GM12875 (cell line): ENCODE results near the gene MYH14.
"Not testable (repeated sequence)": the region's sequence is repeated elsewhere in the genome, so short reads cannot be mapped to it uniquely, and the experiment has no call there.

Source experiments
- H3K4me3 ChIP-seq: one replicate; pipeline ENCODE4 v1.5.1; 2011; ENCODE audit warnings: low read depth, low read length, control low read depth
- CTCF ChIP-seq: IDR thresholded peaks from 2 replicates; pipeline ENCODE4 v1.5.1; 2011; ENCODE audit warnings: low read depth, mild to moderate bottlenecking, control low read depth, inconsistent platforms, low read length, moderate library complexity, borderline replicate concordance; ENCODE audit not compliant: insufficient read depth

MYH14 gene

GRCh38 chr19:50232600-50232999, 29.2 kb downstream of the MYH14 start:
- H3K4me3 ChIP-seq = no peak overlapping the region
- no peak for TF ChIP-seq CTCF

GRCh38 chr19:50233308-50233910, 30.0 kb downstream of the MYH14 start:
- TF ChIP-seq CTCF = no peak
- no peak overlapping the region for H3K4me3 ChIP-seq

- H3K4me3 ChIP-seq = not testable (repeated sequence)
Measured at GRCh38 chr19:50237493-50237892, 34.1 kb downstream of the MYH14 start.

- no peak for TF ChIP-seq CTCF
- no peak overlapping the region for H3K4me3 ChIP-seq
Measured at GRCh38 chr19:50238043-50238442, 34.6 kb downstream of the MYH14 start.

GRCh38 chr19:50239921-50240590, 36.6 kb downstream of the MYH14 start:
- no peak for TF ChIP-seq CTCF
- H3K4me3 ChIP-seq = no peak overlapping the region

- TF ChIP-seq CTCF = no peak
- no peak overlapping the region for H3K4me3 ChIP-seq
Measured at GRCh38 chr19:50242581-50242980, 39.2 kb downstream of the MYH14 start.

- no peak for TF ChIP-seq CTCF
- no peak overlapping the region for H3K4me3 ChIP-seq
Measured at GRCh38 chr19:50244695-50245094, 41.3 kb downstream of the MYH14 start.
